Suprapubic skin (tissue), 3 donors: ENCODE measurements around the gene OOEP.

Experiments
- POLR2A ChIP-seq, 2 donors: fragments of 450-650 bp; IDR thresholded peaks; one replicate each; pipeline ENCODE4 v1.6.1; 2017; ENCODE audit warnings: antibody characterized with exemption in 2 of 2, mild to moderate bottlenecking in 2 of 2, moderate library complexity in 2 of 2
- TF ChIP-seq, protein P1 (sequence below), 2 donors: fragments of 200-600 bp in 1 of 2; fragments of 450-650 bp in 1 of 2; sonication (generic) in 1 of 2; IDR thresholded peaks; one replicate each; pipeline ENCODE4 v1.5.1; 2016 to 2019; ENCODE audit warnings: antibody characterized with exemption in 2 of 2, mild to moderate bottlenecking in 1 of 2, moderate library complexity in 1 of 2

DNA sequence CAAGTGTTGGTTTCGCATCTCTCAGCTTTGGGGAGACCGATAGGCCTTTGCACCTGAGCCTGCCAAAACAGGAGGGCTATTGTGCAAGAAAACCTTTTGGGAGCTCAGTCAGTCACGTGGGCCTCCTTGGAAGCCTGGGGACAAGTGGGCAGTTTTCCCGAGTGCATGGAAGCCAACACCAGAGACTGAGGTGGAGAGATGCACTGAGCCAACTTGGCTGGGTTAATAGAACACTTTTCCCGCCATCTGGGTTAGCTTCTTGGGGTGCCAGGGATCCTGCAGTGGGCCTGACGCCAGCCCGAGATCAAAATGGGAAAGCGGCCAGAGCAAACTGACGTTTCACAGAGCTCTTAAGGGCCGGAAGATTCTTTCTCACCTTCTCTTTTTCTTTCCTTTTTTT lies 2.8 kb upstream of the OOEP start:
- TF ChIP-seq, protein P1, sequence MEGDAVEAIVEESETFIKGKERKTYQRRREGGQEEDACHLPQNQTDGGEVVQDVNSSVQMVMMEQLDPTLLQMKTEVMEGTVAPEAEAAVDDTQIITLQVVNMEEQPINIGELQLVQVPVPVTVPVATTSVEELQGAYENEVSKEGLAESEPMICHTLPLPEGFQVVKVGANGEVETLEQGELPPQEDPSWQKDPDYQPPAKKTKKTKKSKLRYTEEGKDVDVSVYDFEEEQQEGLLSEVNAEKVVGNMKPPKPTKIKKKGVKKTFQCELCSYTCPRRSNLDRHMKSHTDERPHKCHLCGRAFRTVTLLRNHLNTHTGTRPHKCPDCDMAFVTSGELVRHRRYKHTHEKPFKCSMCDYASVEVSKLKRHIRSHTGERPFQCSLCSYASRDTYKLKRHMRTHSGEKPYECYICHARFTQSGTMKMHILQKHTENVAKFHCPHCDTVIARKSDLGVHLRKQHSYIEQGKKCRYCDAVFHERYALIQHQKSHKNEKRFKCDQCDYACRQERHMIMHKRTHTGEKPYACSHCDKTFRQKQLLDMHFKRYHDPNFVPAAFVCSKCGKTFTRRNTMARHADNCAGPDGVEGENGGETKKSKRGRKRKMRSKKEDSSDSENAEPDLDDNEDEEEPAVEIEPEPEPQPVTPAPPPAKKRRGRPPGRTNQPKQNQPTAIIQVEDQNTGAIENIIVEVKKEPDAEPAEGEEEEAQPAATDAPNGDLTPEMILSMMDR (IDR thresholded peaks at IDR 0.05): no peak
- no peak for TF ChIP-seq POLR2A (IDR thresholded peaks at IDR 0.05)
